HEK293T (cell line): Measurements from ENCODE around the gene SLC22A13.
"Not testable (repeated sequence)": the region's sequence is repeated elsewhere in the genome, so short reads cannot be mapped to it uniquely, and the experiment has no call there.

Source experiments
- CTCF ChIA-PET: fragments of 350-600 bp; formaldehyde crosslinking; extraction: SDS; loops from one replicate; lab custom pipeline; 2021; ENCODE audit warnings: antibody characterized with exemption, inconsistent platforms; lab: Yijun Ruan, JAX
- POLR2A ChIA-PET: fragments of 350-600 bp; formaldehyde crosslinking; extraction: SDS; loops from one replicate; lab custom pipeline; 2020; ENCODE audit warnings: antibody characterized with exemption, inconsistent platforms; lab: Yijun Ruan, JAX
- DNase-seq: peaks from one replicate; pipeline ENCODE4 v3.0.0; 2012; ENCODE audit warnings: mixed read lengths; ENCODE audit errors: extremely low spot score
- ARNT ChIP-seq: fragments of 450-650 bp; IDR thresholded peaks from 2 replicates; pipeline ENCODE4 v1.6.1; 2017; ENCODE audit warnings: mild to moderate bottlenecking
- BHLHE40 ChIP-seq: fragments of 450-650 bp; IDR thresholded peaks from 2 replicates; pipeline ENCODE4 v1.6.1; 2016; ENCODE audit warnings: mild to moderate bottlenecking, moderate library complexity, borderline replicate concordance
- CTBP1 ChIP-seq: fragments of 450-650 bp; IDR thresholded peaks from 2 replicates; pipeline ENCODE4 v1.6.1; 2016; ENCODE audit warnings: borderline replicate concordance
- ELF4 ChIP-seq: fragments of 450-650 bp; IDR thresholded peaks from 2 replicates; pipeline ENCODE4 v1.6.1; 2017; ENCODE audit warnings: antibody characterized with exemption
- FOXA1 ChIP-seq: fragments of 450-650 bp; IDR thresholded peaks from 2 replicates; pipeline ENCODE4 v1.6.1; 2016; ENCODE audit warnings: mild to moderate bottlenecking
- FOXK2 ChIP-seq: fragments of 450-650 bp; IDR thresholded peaks from 2 replicates; pipeline ENCODE4 v1.6.1; 2016; ENCODE audit warnings: mild to moderate bottlenecking
- FOXM1 ChIP-seq: fragments of 450-650 bp; IDR thresholded peaks from 2 replicates; pipeline ENCODE4 v1.6.1; 2017; ENCODE audit warnings: mild to moderate bottlenecking, borderline replicate concordance
- HDGF ChIP-seq: fragments of 450-650 bp; IDR thresholded peaks from 2 replicates; pipeline ENCODE4 v1.6.1; 2017; ENCODE audit warnings: antibody characterized with exemption, borderline replicate concordance
- L3MBTL2 ChIP-seq: fragments of 450-650 bp; conservative IDR thresholded peaks from 2 replicates; pipeline ENCODE4 v1.6.1; 2016; ENCODE audit warnings: mild to moderate bottlenecking
- LEF1 ChIP-seq: fragments of 450-650 bp; IDR thresholded peaks from 2 replicates; pipeline ENCODE4 v1.6.1; 2017; ENCODE audit warnings: mild to moderate bottlenecking, borderline replicate concordance
- NFRKB ChIP-seq: fragments of 450-650 bp; IDR thresholded peaks from 2 replicates; pipeline ENCODE4 v1.6.1; 2016; ENCODE audit warnings: mild to moderate bottlenecking, moderate library complexity
- PKNOX1 ChIP-seq: fragments of 450-650 bp; IDR thresholded peaks from 2 replicates; pipeline ENCODE4 v1.6.1; 2016
- SP1 ChIP-seq: fragments of 450-650 bp; IDR thresholded peaks from 2 replicates; pipeline ENCODE4 v1.6.1; 2017
- SUZ12 ChIP-seq: fragments of 450-650 bp; IDR thresholded peaks from 2 replicates; pipeline ENCODE4 v1.6.1; 2016; ENCODE audit warnings: mild to moderate bottlenecking
- TARDBP ChIP-seq: fragments of 450-650 bp; IDR thresholded peaks from 2 replicates; pipeline ENCODE4 v1.6.1; 2016
- ZNF384 ChIP-seq: fragments of 450-650 bp; IDR thresholded peaks from 2 replicates; pipeline ENCODE4 v1.6.1; 2016

SLC22A13 gene

GRCh38 chr3:38315488-38316230 is 50.0 kb downstream of the SLC22A13 start:
- POLR2A ChIA-PET: no interaction called here
- CTCF ChIA-PET: no interaction called here
- TF ChIP-seq FOXA1: no peak
- TF ChIP-seq ZNF384: no peak
- no peak for TF ChIP-seq SP1
- no peak for TF ChIP-seq FOXM1
- no peak for TF ChIP-seq CTBP1
- TF ChIP-seq ARNT: no peak
- TF ChIP-seq SUZ12: no peak
- TF ChIP-seq FOXK2: no peak
- no peak for TF ChIP-seq LEF1
- TF ChIP-seq NFRKB: no peak
- no peak for TF ChIP-seq TARDBP
- TF ChIP-seq PKNOX1: no peak
- TF ChIP-seq BHLHE40: no peak
- no peak for TF ChIP-seq L3MBTL2
- TF ChIP-seq ELF4: no peak

GRCh38 chr3:38316356-38317191 is 51.0 kb downstream of the SLC22A13 start:
- DNase-seq: no peak
- ChIA-PET CTCF (no interaction called here), POLR2A (no interaction called here)
- TF ChIP-seq PKNOX1 (no peak), SP1 (no peak), NFRKB (no peak), FOXA1 (no peak), ELF4 (no peak)

More at GRCh38 chr3:38315488-38316230, 50.0 kb downstream of the SLC22A13 start:
- DNase-seq: no peak

DNA sequence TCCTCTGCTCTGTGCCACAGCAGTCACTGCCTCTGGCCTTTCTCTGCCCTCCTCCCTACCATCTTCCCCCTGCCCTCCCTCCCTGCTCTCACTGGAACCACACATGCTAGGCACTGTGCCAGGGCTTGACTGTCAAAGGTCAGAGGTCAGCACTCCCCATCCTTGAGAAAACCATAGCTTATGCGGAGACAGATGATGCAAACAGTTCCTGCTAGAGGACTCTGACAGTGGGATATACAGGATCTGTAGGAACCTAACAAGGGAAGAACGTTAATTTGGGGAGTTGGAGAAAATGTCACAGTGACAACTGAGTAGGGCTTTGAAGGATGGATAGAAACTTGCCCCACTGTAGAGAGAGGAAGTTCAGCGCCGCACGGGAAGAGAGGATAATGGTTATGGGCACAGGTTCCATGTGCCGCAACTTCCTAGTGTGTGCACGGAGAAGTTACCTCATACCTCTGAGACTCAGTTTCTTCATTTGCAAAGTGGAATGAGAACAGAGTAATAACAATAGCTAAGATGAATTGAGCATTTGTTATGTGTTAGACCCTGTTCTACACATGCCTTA is 51.7 kb downstream of the SLC22A13 start:
- no peak for DNase-seq
- ChIA-PET POLR2A (no interaction called here), CTCF (no interaction called here)
- TF ChIP-seq SP1: no peak
- TF ChIP-seq LEF1: no peak
- no peak for TF ChIP-seq L3MBTL2
- TF ChIP-seq FOXM1: no peak
- TF ChIP-seq PKNOX1: no peak
- no peak for TF ChIP-seq ELF4
- TF ChIP-seq CTBP1: no peak
- no peak for TF ChIP-seq FOXK2
- no peak for TF ChIP-seq SUZ12
- TF ChIP-seq TARDBP: no peak
- TF ChIP-seq ZNF384: no peak

DNA sequence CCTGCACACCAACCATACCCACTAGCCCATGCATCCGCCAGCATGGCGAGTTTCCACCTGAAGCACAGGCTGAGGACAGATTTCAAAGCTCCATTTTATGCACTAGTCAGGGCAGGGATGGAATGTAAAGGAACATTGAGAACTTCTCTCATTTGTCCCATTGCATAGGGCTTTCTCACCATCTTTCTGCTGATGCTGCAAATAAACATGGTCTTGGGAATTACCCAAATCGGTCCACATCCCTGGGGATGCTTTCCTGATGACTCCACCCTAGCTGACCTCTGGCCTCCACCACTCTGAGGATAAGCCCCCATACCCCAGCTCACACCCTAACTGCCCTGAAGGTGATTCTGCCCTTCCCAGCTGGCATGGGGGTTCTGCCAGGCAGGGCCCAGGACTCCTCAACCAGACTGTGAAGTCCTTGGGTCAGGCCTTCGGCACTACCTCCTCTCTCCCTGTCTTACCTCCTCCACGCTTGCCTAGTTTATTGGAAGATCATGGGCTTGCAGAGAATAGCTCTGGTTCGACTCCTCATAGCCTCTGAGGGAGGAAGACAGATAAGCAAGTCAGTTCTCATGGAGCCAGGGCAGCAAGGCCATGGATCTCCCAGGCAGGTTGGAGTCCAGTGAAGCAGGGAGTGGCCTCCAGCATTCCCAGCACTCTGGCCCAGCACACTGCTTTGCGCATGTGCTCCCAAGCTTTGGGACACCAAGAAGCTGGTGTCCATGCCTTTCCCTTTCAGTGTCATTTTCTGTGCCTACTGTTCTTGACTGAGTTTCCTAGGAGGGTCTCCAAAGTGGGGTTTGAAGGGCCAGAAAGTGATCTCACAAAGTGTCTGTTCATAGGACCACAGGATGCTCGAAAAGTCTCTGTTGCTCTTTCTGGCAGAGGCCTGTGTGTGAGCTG is 53.4 kb downstream of the SLC22A13 start:
- ChIA-PET CTCF (interaction anchor here (0.6 kb wide), 1 partner anchor 376 kb away, joined by 3 read pairs; no protein-coding TSS in a partner anchor), POLR2A (no interaction called here)
- no peak for TF ChIP-seq FOXA1
- no peak for TF ChIP-seq BHLHE40
- no peak for DNase-seq

- DNase-seq, CTCF ChIA-PET: not testable (repeated sequence)
- POLR2A ChIA-PET: interaction anchor here (0.6 kb wide), 1 partner anchor 523 kb away, joined by 3 read pairs; no protein-coding TSS in a partner anchor
Measured at GRCh38 chr3:38320638-38321037, 55.0 kb downstream of the SLC22A13 start.

DNA sequence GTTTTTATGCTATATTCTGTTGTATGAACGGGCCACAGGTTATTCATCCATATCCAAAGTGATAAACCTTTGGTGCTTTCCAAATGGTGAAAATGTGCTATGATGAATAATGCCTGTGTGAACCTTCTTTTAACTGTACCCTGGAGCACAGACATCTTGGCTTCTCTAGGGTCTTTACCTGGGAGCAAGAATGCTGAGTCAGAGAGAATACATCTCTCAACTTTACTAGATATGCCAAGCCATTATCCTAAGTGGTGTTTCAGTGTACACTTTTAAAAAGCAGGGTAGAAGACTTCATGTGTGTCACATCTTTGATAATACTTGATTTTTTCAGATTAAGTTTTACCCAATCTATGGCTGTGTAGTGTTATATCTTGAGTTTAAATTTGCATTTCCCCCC is 57.4 kb downstream of the SLC22A13 start:
- no peak for TF ChIP-seq FOXA1
- no peak for TF ChIP-seq NFRKB
- no peak for TF ChIP-seq PKNOX1
- no peak for TF ChIP-seq ELF4
- no peak for TF ChIP-seq BHLHE40
- TF ChIP-seq HDGF: no peak
- TF ChIP-seq SUZ12: no peak
- no peak for TF ChIP-seq CTBP1
- no peak for TF ChIP-seq SP1
- TF ChIP-seq FOXK2: no peak
- no peak for TF ChIP-seq FOXM1
- no peak for TF ChIP-seq ZNF384
- no peak for TF ChIP-seq TARDBP
- TF ChIP-seq L3MBTL2: no peak
- TF ChIP-seq LEF1: no peak
- no peak for TF ChIP-seq ARNT
- ChIA-PET POLR2A (no interaction called here), CTCF (interaction anchor here (0.6 kb wide), 1 partner anchor 25 kb away, joined by 3 read pairs; no protein-coding TSS in a partner anchor)
- DNase-seq: no peak
